WI38 (cell line): Measurements from ENCODE around the gene RUNX2.
"Not testable (repeated sequence)": the region's sequence is repeated elsewhere in the genome, so short reads cannot be mapped to it uniquely, and the experiment has no call there.

Experiments used
- H3K4me3 ChIP-seq: 2 replicates; pipeline ENCODE4 v1.5.1; 2011; ENCODE audit warnings: low read depth, mild to moderate bottlenecking, control low read depth, low read length
- CTCF ChIP-seq: IDR thresholded peaks from 2 replicates; pipeline ENCODE4 v1.5.1; 2012; ENCODE audit warnings: low read depth, mild to moderate bottlenecking, control low read depth, low read length

RUNX2 gene

GRCh38 chr6:45458672-45459071 is 130.5 kb downstream of the RUNX2 start:
- no peak for TF ChIP-seq CTCF
- no peak overlapping the region for H3K4me3 ChIP-seq

GRCh38 chr6:45460166-45460565 is 132.0 kb downstream of the RUNX2 start:
- no peak for TF ChIP-seq CTCF
- no peak overlapping the region for H3K4me3 ChIP-seq

GRCh38 chr6:45461486-45461885 is 133.4 kb downstream of the RUNX2 start:
- no peak overlapping the region for H3K4me3 ChIP-seq
- no peak for TF ChIP-seq CTCF

DNA sequence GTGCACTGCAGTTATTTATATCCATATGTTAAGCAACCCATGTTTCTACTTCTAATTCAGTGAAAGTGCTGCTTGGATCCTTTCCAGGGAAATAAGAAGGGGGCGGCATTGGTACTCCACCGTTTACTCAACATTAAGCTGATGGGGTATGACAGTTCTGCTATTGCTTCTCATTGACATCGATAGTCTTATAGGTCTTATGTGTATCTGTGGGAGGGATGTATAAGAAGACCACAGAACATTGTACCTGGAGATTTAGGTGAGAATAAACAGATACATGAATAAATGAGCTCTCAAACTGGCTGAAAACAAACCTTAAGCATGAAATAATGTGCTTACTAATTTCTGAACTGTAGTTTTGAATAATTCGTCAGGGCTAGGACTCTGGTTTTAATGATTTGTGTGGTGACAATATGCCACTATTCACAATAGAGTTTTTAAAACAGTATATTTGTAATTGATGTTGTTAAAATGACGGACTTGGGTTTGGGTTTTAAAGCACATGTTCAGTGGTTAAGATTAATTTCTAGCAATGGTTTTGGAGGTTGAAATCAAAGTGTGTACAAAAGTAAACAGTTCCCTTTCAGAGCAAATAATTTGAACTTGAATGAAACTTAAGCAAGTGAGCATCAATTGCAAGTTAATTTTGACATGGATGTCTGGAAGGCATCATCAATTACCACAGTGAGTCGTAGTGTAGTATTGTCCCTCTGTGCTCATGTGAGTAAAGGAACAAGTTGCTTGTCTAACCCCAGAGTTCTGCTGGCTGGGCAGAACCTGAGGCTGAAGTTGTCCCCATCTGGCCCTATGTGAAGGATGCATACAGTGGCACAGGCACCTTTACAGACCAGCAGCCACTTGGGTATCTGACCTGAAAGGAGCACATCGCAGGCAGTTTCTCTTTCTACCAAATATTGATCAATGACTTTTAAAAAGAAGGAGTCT is 134.3 kb downstream of the RUNX2 start:
- no peak for TF ChIP-seq CTCF
- no peak overlapping the region for H3K4me3 ChIP-seq

- no peak overlapping the region for H3K4me3 ChIP-seq
- no peak for TF ChIP-seq CTCF
Observed at GRCh38 chr6:45464685-45465084, 136.6 kb downstream of the RUNX2 start.

DNA sequence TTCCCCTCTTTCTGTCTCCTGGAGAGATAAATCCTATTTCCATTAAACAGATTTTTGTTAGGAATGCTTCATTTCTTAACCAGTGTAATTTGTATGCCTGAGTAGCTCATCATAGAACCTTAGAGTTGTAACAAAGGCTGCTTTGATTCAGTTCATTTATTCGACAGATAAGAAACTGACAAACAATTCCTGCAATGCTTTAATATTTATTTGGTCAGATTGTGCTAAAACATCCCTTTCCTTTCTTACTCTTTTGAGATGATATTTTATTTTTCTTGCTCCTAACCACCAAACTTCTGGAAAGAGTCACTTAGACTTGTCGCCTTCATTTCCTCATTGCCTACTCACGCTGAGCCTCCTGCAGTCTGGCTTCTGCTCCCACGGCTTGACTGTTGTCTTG is 138.6 kb downstream of the RUNX2 start:
- H3K4me3 ChIP-seq = no peak overlapping the region
- TF ChIP-seq CTCF = no peak

GRCh38 chr6:45467417-45467816 is 139.3 kb downstream of the RUNX2 start:
- H3K4me3 ChIP-seq = not testable (repeated sequence)
